Cardiac ventricle fibroblast (primary cell): ENCODE data around the gene STRIT1. TPM values are rescaled to one million over a fixed set of nuclear protein-coding genes. Genes with fewer than 3 reads are reported as not detected.

Experiments
- total RNA-seq: library from RNA; depleted of rRNA; stranded (reverse); fragments of >200 nt; gene quantifications from 2 replicates; pipeline ENCODE4 v1.2.3, GENCODE V29; 2015

The STRIT1 gene
- total RNA-seq, result not detected in 2 replicates

DNA sequence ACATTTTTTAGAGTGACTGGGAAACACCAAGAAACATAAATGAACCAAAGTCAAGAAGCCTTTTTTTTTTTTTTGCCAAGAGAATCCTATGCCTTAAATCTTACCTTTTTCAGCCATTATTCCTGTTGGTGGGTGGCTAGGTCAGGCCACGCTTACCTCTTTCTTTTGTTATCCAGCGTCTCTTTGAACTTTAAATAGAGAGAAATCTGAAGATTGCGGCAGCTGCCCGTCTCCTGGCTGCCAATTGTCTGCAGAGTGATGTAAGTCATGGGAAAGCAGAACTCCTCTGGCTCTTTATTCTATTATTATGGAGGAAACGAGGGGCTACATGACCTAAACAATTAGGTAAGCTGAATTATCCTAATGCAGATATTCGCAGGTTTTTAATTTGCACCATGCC is at the start of gene STRIT1:
STRIT1 (minus strand) TSS at position 168 of the 400 bp plus-strand sequence.

Other genes with a start within 250 kb of the STRIT1 start
- 82.5 and 84.4 TPM in 2 replicates for gene MME, start 213.4 kb downstream of the STRIT1 start, total RNA-seq